HG03159 (cell line): ENCODE results near the gene FRMD3.
A peak's percentile ranks its signal among the peaks of the same experiment; 100 is the strongest.
"Not testable (repeated sequence)": the region's sequence is repeated elsewhere in the genome, so short reads cannot be mapped to it uniquely, and the experiment has no call there.

ENCODE experiments used
- ATAC-seq: cut with Tn5 transposase; IDR thresholded peaks from one replicate; pipeline ENCODE4 v1.9.1; 2021; ENCODE audit warnings: mild to moderate bottlenecking, moderate library complexity; ENCODE audit not compliant: unreplicated experiment

The FRMD3 gene

GRCh38 chr9:83526211-83526610 is 12.0 kb downstream of the FRMD3 start:
- no peak for ATAC-seq

- ATAC-seq: no peak
Measured at GRCh38 chr9:83523684-83524083, 14.5 kb downstream of the FRMD3 start.

DNA sequence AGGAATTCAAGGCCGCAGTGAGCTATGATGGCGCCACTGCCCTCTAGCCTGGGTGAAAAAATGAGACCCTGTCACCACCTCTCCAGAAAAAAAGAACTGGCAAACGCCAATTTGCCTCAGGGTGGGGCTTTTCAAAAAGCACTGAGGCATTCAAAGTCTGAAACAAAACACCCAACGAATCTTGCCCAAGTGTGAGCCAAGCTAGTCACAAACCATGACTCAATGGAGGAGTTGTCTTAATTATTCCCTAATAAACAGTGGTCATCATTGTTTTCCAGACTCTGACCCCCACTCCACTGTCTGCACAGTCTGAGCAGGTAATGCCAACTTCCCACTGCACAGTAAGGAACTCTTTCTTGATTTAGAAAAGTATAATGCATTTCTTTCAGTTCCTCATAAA is 16.8 kb downstream of the FRMD3 start:
- no peak for ATAC-seq

- ATAC-seq: no peak
Measured at GRCh38 chr9:83521011-83521410, 17.2 kb downstream of the FRMD3 start.

- no peak for ATAC-seq
Measured at GRCh38 chr9:83520292-83520691, 17.9 kb downstream of the FRMD3 start.

DNA sequence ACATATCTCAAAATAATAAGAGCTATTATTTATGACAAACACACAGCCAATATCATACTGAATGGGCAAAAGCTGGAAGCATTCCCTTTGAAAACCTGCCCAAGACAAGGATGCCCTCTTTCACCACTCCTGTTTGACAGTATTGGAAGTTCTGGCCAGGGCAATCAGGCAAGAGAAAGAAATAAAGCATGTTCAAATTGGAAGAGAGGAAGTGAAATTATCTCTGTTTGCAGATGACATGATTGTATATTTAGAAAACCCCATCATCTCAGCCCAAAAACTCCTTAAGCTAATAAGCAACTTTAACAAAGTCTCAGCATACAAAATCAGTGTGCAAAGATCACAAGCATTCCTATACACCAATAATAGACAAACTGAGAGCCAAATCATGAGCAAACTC is 20.2 kb downstream of the FRMD3 start:
- ATAC-seq: not testable (repeated sequence)

- ATAC-seq: no peak
Measured at GRCh38 chr9:83514767-83515166, 23.4 kb downstream of the FRMD3 start.

DNA sequence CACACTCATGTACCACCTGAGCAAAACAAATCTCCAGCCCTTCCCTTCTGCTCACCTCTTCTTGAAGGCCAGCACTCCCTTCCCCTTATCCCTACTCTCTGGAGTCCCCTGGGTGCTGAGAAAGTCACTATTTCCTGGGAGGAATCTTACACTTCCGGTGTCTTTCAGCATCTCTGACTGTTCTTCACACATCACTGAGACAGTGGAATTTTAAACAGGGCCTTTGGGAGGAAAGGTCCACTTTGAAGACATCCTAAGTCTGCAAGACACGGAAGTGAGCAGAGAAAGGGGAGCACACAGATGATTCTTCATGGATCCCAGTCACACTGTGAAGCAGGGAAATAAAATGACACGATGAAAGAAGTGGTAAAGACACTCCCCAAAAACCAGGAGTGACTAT is 25.6 kb downstream of the FRMD3 start:
- no peak for ATAC-seq

DNA sequence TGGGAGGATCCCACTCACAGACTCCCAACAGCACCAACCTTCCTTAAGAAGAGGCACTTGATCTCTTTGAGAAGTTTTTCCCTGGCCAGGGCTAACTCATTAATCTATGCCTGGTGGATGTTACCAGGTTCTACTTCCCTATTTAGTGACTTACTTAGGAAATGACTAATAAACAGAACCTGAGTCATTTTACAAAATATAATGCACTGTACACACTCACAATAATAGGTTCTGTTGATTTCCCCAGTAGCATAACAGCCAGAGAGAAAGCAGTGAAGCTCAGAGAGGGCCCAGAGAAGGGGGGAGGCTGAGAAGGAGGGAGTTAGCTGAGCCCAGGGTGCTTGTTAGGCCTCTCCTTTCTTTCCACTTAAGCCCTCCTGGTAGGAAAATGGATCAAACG is 27.1 kb downstream of the FRMD3 start:
- ATAC-seq: peak; percentile 98

GRCh38 chr9:83509402-83509801 is 28.8 kb downstream of the FRMD3 start:
- no peak for ATAC-seq

DNA sequence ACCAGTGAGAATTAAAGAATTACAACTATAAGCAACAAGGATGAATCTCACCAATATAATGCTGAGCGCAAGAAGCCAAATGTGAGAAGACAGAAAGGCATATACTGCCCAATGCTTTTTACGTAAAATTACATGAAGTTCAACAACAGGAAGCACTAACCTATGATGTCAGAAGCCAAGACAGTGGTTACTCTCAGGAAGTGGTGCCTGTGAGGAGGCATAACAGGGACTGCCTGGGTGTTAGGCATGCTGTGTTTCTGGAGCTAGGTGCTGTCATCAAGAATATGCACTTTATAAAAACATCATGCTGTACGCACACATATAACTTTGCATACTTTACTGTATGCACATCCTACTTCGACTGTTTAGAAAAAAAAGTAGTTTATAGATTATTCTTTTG is 30.1 kb downstream of the FRMD3 start:
- no peak for ATAC-seq

DNA sequence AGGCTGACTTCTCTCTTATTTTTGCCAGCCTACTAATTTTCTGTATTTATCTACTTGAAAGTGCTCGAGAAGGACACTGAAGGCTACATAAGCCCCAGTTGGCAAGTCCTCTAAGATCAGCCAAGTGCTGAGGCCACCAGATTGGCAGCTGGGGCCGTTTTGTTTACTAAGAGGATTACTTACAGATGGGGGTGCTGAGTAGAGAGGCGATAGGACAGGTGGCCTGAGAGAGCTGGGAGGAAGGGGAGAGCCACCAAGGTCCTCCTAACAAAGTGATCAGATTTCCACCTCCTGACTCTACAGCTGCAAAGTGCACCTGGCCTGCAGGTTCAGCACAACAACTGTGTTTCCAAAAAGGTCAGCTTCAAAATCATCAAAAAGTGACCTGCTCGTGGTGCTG is 32.9 kb downstream of the FRMD3 start:
- ATAC-seq: no peak

- ATAC-seq: no peak
Measured at GRCh38 chr9:83503866-83504265, 34.3 kb downstream of the FRMD3 start.

DNA sequence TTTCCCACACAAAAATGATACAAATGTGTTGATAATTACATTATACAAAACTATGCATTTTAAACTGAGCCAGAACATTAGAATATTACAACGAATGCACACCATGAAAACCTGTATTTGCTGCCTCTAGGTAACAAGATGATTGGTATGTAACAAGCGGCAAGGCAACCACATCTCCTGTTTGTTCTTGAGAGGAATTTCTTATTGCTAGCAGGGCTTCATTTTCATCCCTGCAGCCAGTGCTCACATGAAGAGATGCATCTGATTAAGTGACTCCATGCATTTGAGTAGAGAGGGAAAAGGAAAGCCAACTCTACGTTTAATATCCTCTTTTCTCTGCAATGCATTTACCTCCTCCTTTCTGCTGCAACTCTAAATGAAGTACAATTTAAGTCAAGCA is 36.6 kb downstream of the FRMD3 start:
- ATAC-seq: no peak

DNA sequence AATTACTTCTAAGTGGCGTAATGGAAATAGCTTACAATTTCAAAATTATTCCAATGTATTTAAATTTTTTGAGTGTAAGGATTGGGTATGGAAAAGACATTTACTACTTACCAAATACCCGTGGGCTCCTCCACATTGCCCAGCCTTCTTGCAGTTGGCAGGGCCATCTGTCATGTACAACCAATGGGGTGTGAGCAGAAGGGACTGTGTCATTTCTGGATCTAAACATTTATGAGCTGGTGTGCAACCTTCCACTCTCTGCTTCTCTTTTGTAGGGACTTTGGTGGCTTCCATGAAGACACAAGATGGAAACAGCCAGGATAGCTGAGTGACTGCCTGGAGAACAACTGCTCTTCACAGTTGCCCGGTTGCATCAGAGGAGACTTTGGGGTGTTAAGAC is 40.8 kb downstream of the FRMD3 start:
- ATAC-seq: no peak

DNA sequence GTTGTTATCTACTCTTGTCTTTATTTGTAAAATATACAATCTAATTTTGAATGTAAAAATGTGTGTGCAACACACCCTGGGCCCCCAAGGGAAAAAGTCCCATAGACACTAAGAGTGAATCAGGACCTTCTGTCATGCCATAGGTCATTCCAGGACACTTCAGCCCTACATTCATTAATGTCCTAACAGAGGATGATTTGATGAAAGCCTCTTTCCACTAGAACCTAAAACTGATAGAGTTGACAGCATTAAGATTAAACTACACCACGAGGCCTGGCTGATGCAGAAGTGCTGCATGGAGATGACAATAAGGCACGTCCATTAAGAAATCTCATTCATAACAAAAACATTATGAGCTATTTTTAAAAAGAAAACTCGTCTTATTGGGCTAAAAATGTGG is 46.2 kb downstream of the FRMD3 start:
- no peak for ATAC-seq

DNA sequence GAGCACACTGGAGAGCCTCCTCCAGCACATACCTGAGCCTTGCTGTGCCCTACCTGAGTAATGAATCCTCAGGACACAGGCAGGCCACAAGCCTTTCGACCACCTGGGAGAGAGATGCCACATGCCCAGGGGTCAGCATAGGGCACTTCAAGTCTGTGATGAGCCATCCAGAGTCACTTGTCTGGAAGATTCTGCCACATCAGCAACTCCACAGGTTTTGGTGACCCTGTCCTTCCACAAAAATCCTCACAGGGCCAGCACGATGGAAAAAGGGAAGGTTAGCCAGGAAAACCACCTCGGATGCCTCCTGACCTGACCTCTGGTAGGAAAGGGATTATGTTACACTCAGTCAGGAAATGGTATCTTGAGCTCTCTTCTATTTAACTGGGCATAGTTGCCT is 46.8 kb downstream of the FRMD3 start:
- no peak for ATAC-seq

DNA sequence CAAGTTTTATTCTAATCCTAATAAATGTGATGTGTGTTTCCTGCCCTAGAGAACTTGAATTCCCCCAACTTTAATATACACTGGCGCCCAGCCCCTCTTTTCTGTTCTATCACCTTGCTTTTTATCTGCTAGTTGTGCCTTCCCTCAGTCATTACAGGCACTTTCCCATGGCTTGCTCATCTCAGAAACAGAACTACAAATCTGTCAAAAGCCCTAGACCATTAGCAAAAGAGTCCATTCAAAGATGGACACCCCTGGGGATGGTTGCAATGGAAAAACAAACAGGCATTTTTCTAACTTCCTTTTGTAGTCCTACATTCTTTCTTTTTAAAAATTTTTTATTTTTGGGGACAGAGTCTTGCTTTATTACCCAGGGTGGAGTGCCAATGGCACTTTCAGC is 48.2 kb downstream of the FRMD3 start:
- ATAC-seq: no peak

DNA sequence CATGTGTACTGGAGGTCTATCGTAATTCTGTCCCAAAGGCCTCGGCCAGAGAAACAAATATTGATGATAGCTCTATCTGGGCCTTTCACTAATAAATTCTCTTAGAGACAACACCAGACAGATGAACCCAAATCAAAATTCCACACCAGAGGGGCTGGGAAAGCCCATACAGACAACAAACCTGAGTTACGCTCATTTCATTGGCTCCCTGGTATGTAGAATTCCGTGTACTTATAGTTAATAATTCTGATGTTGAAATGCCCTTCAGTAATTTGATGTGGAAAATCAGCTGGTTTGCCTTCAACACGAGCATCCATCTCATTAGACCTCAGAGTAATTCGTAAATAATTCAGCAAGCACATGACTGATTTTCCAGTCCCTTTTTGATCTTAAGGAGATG is 53.2 kb downstream of the FRMD3 start:
- ATAC-seq: no peak

- ATAC-seq: no peak
Measured at GRCh38 chr9:83483223-83483622, 55.0 kb downstream of the FRMD3 start.

DNA sequence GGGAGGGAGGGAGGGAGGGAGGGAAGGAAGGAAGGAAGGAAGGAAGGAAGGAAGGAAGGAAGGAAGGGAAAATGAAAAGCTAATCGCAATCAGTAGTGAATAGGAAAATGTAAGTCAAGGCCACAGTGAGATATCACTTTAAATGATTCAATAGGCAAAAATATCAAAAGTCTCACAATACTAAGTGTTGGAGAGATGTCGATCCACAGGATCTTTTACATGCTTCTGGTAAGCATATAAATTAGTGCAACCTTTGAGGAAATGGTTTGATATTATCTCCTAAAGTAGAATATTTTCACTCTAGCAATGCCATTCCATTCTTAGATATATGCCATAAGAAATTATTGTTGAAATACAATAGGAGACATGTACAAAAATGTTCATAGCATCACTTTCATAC is 58.4 kb downstream of the FRMD3 start:
- no peak for ATAC-seq

DNA sequence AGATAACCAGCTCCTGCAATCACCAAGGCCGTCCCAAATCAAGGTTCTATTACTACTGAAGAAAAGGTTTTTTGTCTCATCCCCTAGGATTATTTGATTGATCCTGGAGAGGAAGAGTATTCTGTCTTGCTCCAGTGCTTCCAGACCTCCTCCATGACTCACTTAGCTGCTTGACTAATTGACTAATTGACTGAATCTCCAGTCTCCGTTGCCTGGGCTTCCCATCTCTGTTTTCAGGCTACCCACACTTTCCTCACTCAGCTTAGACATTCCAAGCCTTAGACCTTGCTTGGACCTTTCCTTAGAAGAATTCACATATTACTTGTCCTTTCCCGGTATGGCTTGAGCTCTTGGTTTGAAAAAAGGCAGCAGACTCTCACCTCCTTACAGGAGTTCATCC is 60.6 kb downstream of the FRMD3 start:
- no peak for ATAC-seq

DNA sequence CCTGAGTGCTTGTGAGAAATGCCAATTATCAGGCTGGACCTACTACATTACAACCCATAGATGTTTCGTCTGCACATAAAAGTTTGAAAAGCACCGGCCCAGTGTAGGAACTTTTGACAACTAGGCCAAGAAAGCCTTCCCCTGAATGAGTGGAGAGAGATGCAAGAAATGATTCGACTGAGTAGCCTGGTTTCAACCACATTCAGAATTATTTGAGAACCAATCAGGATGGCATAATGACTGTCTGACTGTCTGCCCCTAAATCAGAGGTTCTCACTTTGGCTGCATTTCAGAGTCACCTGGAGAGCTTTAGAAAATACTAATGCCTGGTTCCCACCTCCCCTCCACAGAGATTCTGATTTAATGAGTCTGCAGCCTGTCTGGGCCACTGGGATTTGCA is 61.1 kb downstream of the FRMD3 start:
- no peak for ATAC-seq

DNA sequence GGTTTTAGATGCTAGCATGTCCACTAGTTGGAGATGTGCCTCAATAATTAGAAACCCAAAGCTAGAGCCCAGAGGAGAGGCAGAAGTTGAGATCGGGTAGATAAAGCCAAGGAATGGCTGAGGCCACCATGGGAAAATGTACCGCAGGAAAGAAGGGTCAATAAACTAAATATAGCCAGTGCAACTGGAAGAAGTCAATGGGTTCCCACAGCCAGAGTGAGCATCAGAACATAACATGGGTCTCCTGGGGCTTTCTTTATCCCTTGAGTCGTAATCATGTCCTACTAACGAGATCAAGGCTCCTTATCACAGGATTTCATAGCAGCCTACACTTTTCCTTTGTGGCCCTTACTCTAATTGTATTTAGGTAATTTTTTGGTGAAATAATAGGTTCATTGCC is 61.7 kb downstream of the FRMD3 start:
- no peak for ATAC-seq
